Neuronal stem cell (in vitro differentiated cells): ENCODE results near the gene PPM1B.

Experiments used
- DNase-seq: peaks from one replicate; pipeline ENCODE4 v3.0.0-alpha.2; 2013; ENCODE audit warnings: low spot score
- H2AFZ ChIP-seq: one replicate; pipeline ENCODE4 v1.6.1; 2013; ENCODE audit warnings: mild to moderate bottlenecking, low read length, inconsistent platforms
- H2AK5ac ChIP-seq: 2 replicates; pipeline ENCODE4 v1.6.1; 2013; ENCODE audit warnings: low read depth, mild to moderate bottlenecking, inconsistent platforms, low read length, moderate library complexity, mixed read lengths
- H2BK120ac ChIP-seq: 2 replicates; pipeline ENCODE4 v1.6.1; 2013; ENCODE audit warnings: low read depth, mild to moderate bottlenecking, inconsistent platforms, low read length, moderate library complexity, mixed read lengths
- H2BK12ac ChIP-seq: one replicate; pipeline ENCODE4 v1.6.1; 2013; ENCODE audit warnings: low read length, inconsistent platforms
- H2BK15ac ChIP-seq: 2 replicates; pipeline ENCODE4 v1.6.1; 2013; ENCODE audit warnings: mild to moderate bottlenecking, low read length, inconsistent platforms, mixed read lengths
- H2BK5ac ChIP-seq: one replicate; pipeline ENCODE4 v1.6.1; 2013; ENCODE audit warnings: inconsistent platforms, mild to moderate bottlenecking, low read length, moderate library complexity
- H3K14ac ChIP-seq: one replicate; pipeline ENCODE4 v1.6.1; 2013; ENCODE audit warnings: low read length, inconsistent platforms
- H3K18ac ChIP-seq: 2 replicates; pipeline ENCODE4 v1.6.1; 2013; ENCODE audit warnings: low read length, inconsistent platforms
- H3K23ac ChIP-seq: 2 replicates; pipeline ENCODE4 v1.6.1; 2013; ENCODE audit warnings: low read depth, mild to moderate bottlenecking, mixed read lengths, low read length, inconsistent platforms; ENCODE audit not compliant: poor library complexity
- H3K27ac ChIP-seq: replicated peaks from 3 replicates; pipeline ENCODE4 v1.5.1; 2013; ENCODE audit warnings: low read length, inconsistent platforms
- H3K27me3 ChIP-seq, 3 experiments: 2 replicates each; pipeline ENCODE4 v1.6.1; 2013; ENCODE audit warnings: low read length in 3 of 3, mild to moderate bottlenecking in 2 of 3, inconsistent platforms in 1 of 3, low read depth in 1 of 3, mixed read lengths in 1 of 3, moderate library complexity in 1 of 3; ENCODE audit not compliant: control insufficient read depth in 3 of 3, insufficient read depth in 3 of 3
- H3K36me3 ChIP-seq, 2 donors: replicated peaks in 1 of 2; 2 replicates each; pipeline ENCODE4 v1.6.1; 2013; ENCODE audit warnings: low read length in 2 of 2; ENCODE audit not compliant: control insufficient read depth in 2 of 2, insufficient read depth in 2 of 2
- H3K4ac ChIP-seq: 2 replicates; pipeline ENCODE4 v1.6.1; 2013; ENCODE audit warnings: inconsistent platforms, mild to moderate bottlenecking, low read length, moderate library complexity
- H3K4me1 ChIP-seq, 2 donors: 1 replicate in 1 of 2; 2 replicates in 1 of 2; pipeline ENCODE4 v1.6.1; 2013; ENCODE audit warnings: low read length in 2 of 2, low read depth in 1 of 2; ENCODE audit not compliant: control insufficient read depth in 2 of 2, insufficient read depth in 1 of 2
- H3K4me2 ChIP-seq: one replicate; pipeline ENCODE4 v1.6.1; 2013; ENCODE audit warnings: mild to moderate bottlenecking, low read length, inconsistent platforms; ENCODE audit not compliant: insufficient read depth, poor library complexity, severe bottlenecking
- H3K4me3 ChIP-seq, 2 donors: 2 replicates each; pipeline ENCODE4 v1.5.1; 2013; ENCODE audit warnings: low read length in 2 of 2, mild to moderate bottlenecking in 2 of 2, inconsistent platforms in 1 of 2, moderate library complexity in 1 of 2
- H3K79me1 ChIP-seq: one replicate; pipeline ENCODE4 v1.6.1; 2013; ENCODE audit warnings: low read depth, mild to moderate bottlenecking, inconsistent platforms, low read length, moderate library complexity
- H3K9ac ChIP-seq: one replicate; pipeline ENCODE4 v1.6.1; 2013; ENCODE audit warnings: mild to moderate bottlenecking, low read depth, low read length, inconsistent platforms; ENCODE audit not compliant: poor library complexity
- H3K9me3 ChIP-seq, 2 donors: replicated peaks in 1 of 2; 2 replicates each; pipeline versions ENCODE3 to v1.6.1; 2013; ENCODE audit warnings: low read length in 2 of 2, mild to moderate bottlenecking in 2 of 2, inconsistent platforms in 1 of 2, low read depth in 1 of 2, mixed read lengths in 1 of 2, moderate library complexity in 1 of 2; ENCODE audit not compliant: control insufficient read depth in 2 of 2, insufficient read depth in 1 of 2
- H4K8ac ChIP-seq: one replicate; pipeline ENCODE4 v1.6.1; 2013; ENCODE audit warnings: low read depth, mild to moderate bottlenecking, inconsistent platforms, low read length, moderate library complexity
- H4K91ac ChIP-seq: one replicate; pipeline ENCODE4 v1.6.1; 2013; ENCODE audit warnings: low read length, low read depth, mild to moderate bottlenecking, inconsistent platforms; ENCODE audit not compliant: poor library complexity
- WGBS, 2 donors: extraction: QIAGEN DNeasy Blood & Tissue Kit; methylation state at CpG; one replicate each; pipeline ENCODE4 v1.1.7; 2013; ENCODE audit warnings: missing lambda C conversion rate in 2 of 2, mixed read lengths in 1 of 2; ENCODE audit not compliant: insufficient read length in 2 of 2, insufficient replicate concordance in 1 of 2; ENCODE audit errors: extremely low coverage in 2 of 2; 5-methylcytosine and 5-hydroxymethylcytosine counted together

Gene PPM1B

GRCh38 chr2:44136252-44136651, 32.4 kb upstream of the PPM1B start:
- no peak overlapping the region for H3K14ac ChIP-seq
- H3K27me3 ChIP-seq = no peaks in the 10 kb centered on the region
- no peak overlapping the region for H3K27ac ChIP-seq
- no peak overlapping the region for H2AK5ac ChIP-seq
- no peak overlapping the region for H2BK5ac ChIP-seq
- no peak overlapping the region for H2BK12ac ChIP-seq
- H2AFZ ChIP-seq = no peak overlapping the region
- no peak overlapping the region for H4K8ac ChIP-seq
- no peak overlapping the region for H4K91ac ChIP-seq
- H3K79me1 ChIP-seq = no peaks in the 10 kb centered on the region
- H3K9ac ChIP-seq = no peak overlapping the region
- H3K4me1 ChIP-seq = peaks cover 2% of the 10 kb centered on the region in 2 donors
- no peak overlapping the region for H3K4me3 ChIP-seq
- H3K4me2 ChIP-seq = no peak overlapping the region
- H2BK120ac ChIP-seq = no peak overlapping the region
- no CpG with 5 or more reads among the region's 3 CpGs for WGBS, 2 donors
- DNase-seq = no peak
- H2BK15ac ChIP-seq = no peak overlapping the region
- no peaks in the 10 kb centered on the region for H3K36me3 ChIP-seq
- H3K4ac ChIP-seq = no peak overlapping the region
- no peaks in the 10 kb centered on the region for H3K9me3 ChIP-seq
- no peak overlapping the region for H3K18ac ChIP-seq
- no peak overlapping the region for H3K23ac ChIP-seq

- no peak overlapping the region for H2AK5ac ChIP-seq
- no peak overlapping the region for H2BK12ac ChIP-seq
- no peak overlapping the region for H2BK5ac ChIP-seq
- no peak overlapping the region for H4K91ac ChIP-seq
- H3K36me3 ChIP-seq = no peaks in the 10 kb centered on the region
- no peak overlapping the region for H3K4ac ChIP-seq
- H3K18ac ChIP-seq = no peak overlapping the region
- no peak overlapping the region for H3K14ac ChIP-seq
- H3K4me2 ChIP-seq = no peak overlapping the region
- DNase-seq = no peak
- H3K4me3 ChIP-seq = no peak overlapping the region
- H3K27me3 ChIP-seq = no peaks in the 10 kb centered on the region
- no peak overlapping the region for H2BK15ac ChIP-seq
- no peaks in the 10 kb centered on the region for H3K79me1 ChIP-seq
- no peak overlapping the region for H3K9ac ChIP-seq
- peaks cover 2% of the 10 kb centered on the region in 2 donors for H3K4me1 ChIP-seq
- no peak overlapping the region for H4K8ac ChIP-seq
- no CpG with 5 or more reads among the region's 4 CpGs for WGBS, 2 donors
- H3K23ac ChIP-seq = no peak overlapping the region
- no peak overlapping the region for H2BK120ac ChIP-seq
- H2AFZ ChIP-seq = no peak overlapping the region
- no peaks in the 10 kb centered on the region for H3K9me3 ChIP-seq
- no peak overlapping the region for H3K27ac ChIP-seq
These were observed 31.6 kb upstream of the PPM1B start for GRCh38 chr2:44137048-44137447.

- H4K91ac ChIP-seq = no peak overlapping the region
- no peaks in the 10 kb centered on the region for H3K9me3 ChIP-seq
- peaks cover 2% of the 10 kb centered on the region in 2 donors for H3K4me1 ChIP-seq
- H3K23ac ChIP-seq = no peak overlapping the region
- H3K36me3 ChIP-seq = no peaks in the 10 kb centered on the region
- no peak overlapping the region for H2BK12ac ChIP-seq
- no peak overlapping the region for H3K14ac ChIP-seq
- no peak overlapping the region for H3K4me2 ChIP-seq
- DNase-seq = no peak
- H3K27me3 ChIP-seq = no peaks in the 10 kb centered on the region
- no peak overlapping the region for H3K18ac ChIP-seq
- H2BK120ac ChIP-seq = no peak overlapping the region
- H3K4me3 ChIP-seq = no peak overlapping the region
- H2AK5ac ChIP-seq = no peak overlapping the region
- no CpG with 5 or more reads among the region's 4 CpGs for WGBS, 2 donors
- H3K9ac ChIP-seq = no peak overlapping the region
- H2BK5ac ChIP-seq = no peak overlapping the region
- H2BK15ac ChIP-seq = no peak overlapping the region
- no peaks in the 10 kb centered on the region for H3K79me1 ChIP-seq
- H3K4ac ChIP-seq = no peak overlapping the region
- no peak overlapping the region for H3K27ac ChIP-seq
- H4K8ac ChIP-seq = no peak overlapping the region
- H2AFZ ChIP-seq = no peak overlapping the region
These were observed 30.7 kb upstream of the PPM1B start for GRCh38 chr2:44137872-44138551.

GRCh38 chr2:44139741-44140140, 28.9 kb upstream of the PPM1B start:
- Histone ChIP-seq H2AK5ac (no peak overlapping the region), H2BK12ac (no peak overlapping the region), H3K79me1 (no peaks in the 10 kb centered on the region), H3K36me3 (no peaks in the 10 kb centered on the region), H3K4me3 (no peak overlapping the region), H3K23ac (no peak overlapping the region), H2BK15ac (no peak overlapping the region), H3K9ac (no peak overlapping the region), H3K4ac (no peak overlapping the region), H3K27me3 (no peaks in the 10 kb centered on the region), H3K27ac (no peak overlapping the region), H3K18ac (no peak overlapping the region), H2BK120ac (no peak overlapping the region), H2AFZ (no peak overlapping the region), H4K8ac (no peak overlapping the region), H3K14ac (no peak overlapping the region), H3K4me1 (peaks cover 2% of the 10 kb centered on the region in 2 donors), H2BK5ac (no peak overlapping the region), H4K91ac (no peak overlapping the region), H3K9me3 (no peaks in the 10 kb centered on the region), H3K4me2 (no peak overlapping the region)
- DNase-seq = no peak
- no CpG with 5 or more reads among the region's 1 CpG for WGBS, 2 donors
